ENCODE results near the gene SFXN3. TPM values are rescaled to one million over a fixed set of nuclear protein-coding genes. Genes with fewer than 3 reads are reported as not detected.

The SFXN3 gene
- total RNA-seq, 1 experiment from 2014 or later: 2.8 TPM

DNA sequence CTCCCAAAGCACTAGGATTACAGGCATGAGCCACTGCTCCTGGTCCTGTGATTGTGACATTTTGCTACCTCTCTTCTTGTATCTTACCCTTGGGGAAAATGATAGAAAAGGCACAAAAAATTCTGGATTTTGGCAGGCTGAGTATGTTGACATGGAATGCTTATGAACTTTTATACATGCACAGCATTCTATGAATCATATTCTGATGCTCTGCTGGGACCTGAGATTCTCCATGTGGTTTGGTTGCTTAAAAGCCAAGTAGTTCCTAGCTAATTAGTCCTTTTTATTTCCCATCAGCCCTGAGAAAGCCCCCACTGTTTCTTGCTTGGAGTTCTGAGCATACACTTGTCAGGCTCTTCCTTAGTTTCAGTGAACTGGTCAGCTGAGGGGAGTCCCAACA, 22.5 kb downstream of the SFXN3 start:
- H3K4me1 Mint-ChIP-seq: peaks cover 19% of the 10 kb centered on the region in 2 experiments

More for the DNA sequence above, 22.5 kb downstream of the SFXN3 start:
- Histone ChIP-seq H3K79me1 (ENCODE audit: insufficient read depth, low read depth, low read length, poor library complexity, severe bottlenecking) (no peaks in the 10 kb centered on the region), H3K18ac (ENCODE audit: insufficient read length, low read depth, low read length) (no peak overlapping the region), H2BK120ac (ENCODE audit: low read depth, low read length, poor library complexity, severe bottlenecking) (no peak overlapping the region), H3K4ac (ENCODE audit: low read depth, low read length) (no peak overlapping the region), H2AK5ac (ENCODE audit: insufficient read length, low read length) (no peak overlapping the region), H3K14ac (ENCODE audit: insufficient read depth, low read length) (no peak overlapping the region), H2BK12ac (ENCODE audit: insufficient read length, low read depth, low read length) (no peak overlapping the region), H3K27me3 (ENCODE audit: insufficient read depth, low read length) (peaks cover 23% of the 10 kb centered on the region), H4K20me1 (ENCODE audit: control insufficient read depth, insufficient read depth, insufficient read length) (peaks cover 5% of the 10 kb centered on the region), H3K23ac (ENCODE audit: insufficient read length, low read depth, low read length) (no peak overlapping the region), H3K56ac (ENCODE audit: insufficient read length, low read depth, low read length) (no peak overlapping the region), H2AFZ (ENCODE audit: low read length) (no peak overlapping the region), H3K23me2 (ENCODE audit: insufficient read length, low read depth, low read length, poor library complexity, severe bottlenecking) (peaks cover 1% of the 10 kb centered on the region), H3K79me2 (ENCODE audit: insufficient read depth, low read length) (no peaks in the 10 kb centered on the region), H3K9me3 (ENCODE audit: control insufficient read depth, low read depth, low read length) (no peaks in the 10 kb centered on the region), H3K4me2 (ENCODE audit: insufficient read depth, insufficient read length, low read length) (no peak overlapping the region), H3K4me1 (ENCODE audit: insufficient read depth, low read length) (peaks cover 5% of the 10 kb centered on the region; the same call in 1 of the 2 replicates), H3T11ph (ENCODE audit: low read length) (no peak overlapping the region), H4K91ac (ENCODE audit: insufficient read length, low read depth, low read length) (no peak overlapping the region), H4K8ac (replicated peaks; ENCODE audit: insufficient read length, low read depth, low read length) (no peak overlapping the region), H2BK5ac (ENCODE audit: insufficient read length, low read length) (no peak overlapping the region), H3K27ac (ENCODE audit: insufficient read length, low read depth, low read length) (no peak overlapping the region), H2BK15ac (ENCODE audit: low read depth, low read length) (no peak overlapping the region), H3K9ac (ENCODE audit: extremely low read depth, insufficient read length, low read length) (no peak overlapping the region), H4K5ac (ENCODE audit: insufficient read length, low read depth, low read length) (no peak overlapping the region), H2BK20ac (ENCODE audit: low read depth, low read length, poor library complexity, severe bottlenecking) (no peak overlapping the region)
- Mint-ChIP-seq H3K4me3 (no peak overlapping the region), H3K27me3 (ENCODE audit: low read depth) (peaks cover 37% of the 10 kb centered on the region), H3K9me3 (no peaks in the 10 kb centered on the region; a peak in 1 of 5 replicates), H3K27ac (no peak overlapping the region), H3K36me3 (ENCODE audit: insufficient read depth in 1 of 3, low read depth in 3 of 3) (peaks cover 0 to 16% (median 5%) of the 10 kb centered on the region in 3 experiments; a peak in 3 of 7 replicates)
- TF ChIP-seq, protein P1, sequence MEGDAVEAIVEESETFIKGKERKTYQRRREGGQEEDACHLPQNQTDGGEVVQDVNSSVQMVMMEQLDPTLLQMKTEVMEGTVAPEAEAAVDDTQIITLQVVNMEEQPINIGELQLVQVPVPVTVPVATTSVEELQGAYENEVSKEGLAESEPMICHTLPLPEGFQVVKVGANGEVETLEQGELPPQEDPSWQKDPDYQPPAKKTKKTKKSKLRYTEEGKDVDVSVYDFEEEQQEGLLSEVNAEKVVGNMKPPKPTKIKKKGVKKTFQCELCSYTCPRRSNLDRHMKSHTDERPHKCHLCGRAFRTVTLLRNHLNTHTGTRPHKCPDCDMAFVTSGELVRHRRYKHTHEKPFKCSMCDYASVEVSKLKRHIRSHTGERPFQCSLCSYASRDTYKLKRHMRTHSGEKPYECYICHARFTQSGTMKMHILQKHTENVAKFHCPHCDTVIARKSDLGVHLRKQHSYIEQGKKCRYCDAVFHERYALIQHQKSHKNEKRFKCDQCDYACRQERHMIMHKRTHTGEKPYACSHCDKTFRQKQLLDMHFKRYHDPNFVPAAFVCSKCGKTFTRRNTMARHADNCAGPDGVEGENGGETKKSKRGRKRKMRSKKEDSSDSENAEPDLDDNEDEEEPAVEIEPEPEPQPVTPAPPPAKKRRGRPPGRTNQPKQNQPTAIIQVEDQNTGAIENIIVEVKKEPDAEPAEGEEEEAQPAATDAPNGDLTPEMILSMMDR (conservative IDR thresholded peaks at IDR 0.05): no peak
- no peak for DNase-seq

Data from H9 (cell line).